ENCODE measurements around the gene PRUNE2.

PRUNE2 gene

GRCh38 chr9:76654575-76654974 is 251.3 kb downstream of the PRUNE2 start:
- DNase-seq, result no peak

- no peak for DNase-seq
Observed at GRCh38 chr9:76654051-76654461, 251.9 kb downstream of the PRUNE2 start.

- no peak for DNase-seq
Observed at GRCh38 chr9:76652894-76653293, 253.0 kb downstream of the PRUNE2 start.

- DNase-seq, result no peak
Observed at GRCh38 chr9:76651119-76651705, 254.7 kb downstream of the PRUNE2 start.

- no peak for DNase-seq
Observed at GRCh38 chr9:76650692-76651091, 255.2 kb downstream of the PRUNE2 start.

- DNase-seq, result no peak
Observed at GRCh38 chr9:76649894-76650293, 256.0 kb downstream of the PRUNE2 start.

- DNase-seq, result peak; percentile 13 to 44
Observed at GRCh38 chr9:76646249-76646648, 259.7 kb downstream of the PRUNE2 start.

GRCh38 chr9:76644647-76645250 is 261.2 kb downstream of the PRUNE2 start:
- no peak for DNase-seq

GRCh38 chr9:76644171-76644570 is 261.7 kb downstream of the PRUNE2 start:
- DNase-seq, result no peak

- no peak for DNase-seq
Observed at GRCh38 chr9:76643399-76644117, 262.4 kb downstream of the PRUNE2 start.

- DNase-seq, result no peak
Observed at GRCh38 chr9:76642701-76643209, 263.2 kb downstream of the PRUNE2 start.

GRCh38 chr9:76642074-76642473 is 263.8 kb downstream of the PRUNE2 start:
- no peak for DNase-seq

- DNase-seq, result no peak
Observed at GRCh38 chr9:76638001-76638400, 267.9 kb downstream of the PRUNE2 start.

GRCh38 chr9:76637416-76637815 is 268.5 kb downstream of the PRUNE2 start:
- DNase-seq, result no peak

- no peak for DNase-seq
Observed at GRCh38 chr9:76634356-76635054, 271.4 kb downstream of the PRUNE2 start.

GRCh38 chr9:76630916-76631315 is 275.0 kb downstream of the PRUNE2 start:
- no peak for DNase-seq

- no peak for DNase-seq
Observed at GRCh38 chr9:76629205-76629990, 276.5 kb downstream of the PRUNE2 start.

- no peak for DNase-seq
Observed at GRCh38 chr9:76628155-76628554, 277.8 kb downstream of the PRUNE2 start.

GRCh38 chr9:76626980-76627379 is 278.9 kb downstream of the PRUNE2 start:
- no peak for DNase-seq

GRCh38 chr9:76626141-76626540 is 279.8 kb downstream of the PRUNE2 start:
- no peak for DNase-seq

GRCh38 chr9:76624391-76625048 is 281.4 kb downstream of the PRUNE2 start:
- DNase-seq, result no peak

GRCh38 chr9:76620996-76621395 is 284.9 kb downstream of the PRUNE2 start:
- DNase-seq, result no peak
